Activated naive CD8-positive, alpha-beta T cell (primary cell): ENCODE data around the gene GLTPD2.

Experiments used
- H3K27ac Mint-ChIP-seq: one replicate; pipeline ENCODE4 v1.8.0; 2021; ENCODE audit warnings: mixed read lengths
- H3K27me3 Mint-ChIP-seq: one replicate; pipeline ENCODE4 v1.8.0; 2021; ENCODE audit warnings: mixed read lengths
- H3K36me3 Mint-ChIP-seq: one replicate; pipeline ENCODE4 v1.8.0; 2021; ENCODE audit warnings: mixed read lengths
- H3K4me1 Mint-ChIP-seq: one replicate; pipeline ENCODE4 v1.8.0; 2021; ENCODE audit warnings: low read depth, mixed read lengths
- H3K4me3 Mint-ChIP-seq: one replicate; pipeline ENCODE4 v1.8.0; 2021; ENCODE audit warnings: mild to moderate bottlenecking, mixed read lengths
- H3K9me3 Mint-ChIP-seq: one replicate; pipeline ENCODE4 v1.8.0; 2021; ENCODE audit warnings: low read depth, mixed read lengths

GLTPD2 gene

GRCh38 chr17:4786516-4786915 is 2.2 kb upstream of the GLTPD2 start:
- Mint-ChIP-seq H3K36me3 (no peaks in the 10 kb centered on the region), H3K4me1 (peaks cover 28% of the 10 kb centered on the region), H3K27ac (no peak overlapping the region), H3K9me3 (no peaks in the 10 kb centered on the region), H3K4me3 (no peak overlapping the region), H3K27me3 (peaks cover 25% of the 10 kb centered on the region)

GRCh38 chr17:4788159-4788806 is 481 bp upstream of the GLTPD2 start:
- H3K4me3 Mint-ChIP-seq, result peak overlapping the region; percentile 45
- no peaks in the 10 kb centered on the region for H3K9me3 Mint-ChIP-seq
- H3K27ac Mint-ChIP-seq, result no peak overlapping the region
- H3K36me3 Mint-ChIP-seq, result no peaks in the 10 kb centered on the region
- peaks cover 18% of the 10 kb centered on the region for H3K27me3 Mint-ChIP-seq
- H3K4me1 Mint-ChIP-seq, result peaks cover 28% of the 10 kb centered on the region

GRCh38 chr17:4789701-4789950 is 862 bp downstream of the GLTPD2 start:
- H3K4me1 Mint-ChIP-seq, result peaks cover 28% of the 10 kb centered on the region
- H3K4me3 Mint-ChIP-seq, result peak overlapping the region; percentile 71
- H3K27me3 Mint-ChIP-seq, result peaks cover 13% of the 10 kb centered on the region
- no peaks in the 10 kb centered on the region for H3K9me3 Mint-ChIP-seq
- H3K27ac Mint-ChIP-seq, result peak overlapping the region; percentile 22
- H3K36me3 Mint-ChIP-seq, result no peaks in the 10 kb centered on the region

GRCh38 chr17:4789951-4790704 is 1.4 kb downstream of the GLTPD2 start:
- Mint-ChIP-seq H3K9me3 (no peaks in the 10 kb centered on the region), H3K27ac (peak overlapping the region; percentile 92), H3K36me3 (no peaks in the 10 kb centered on the region), H3K4me1 (peaks cover 28% of the 10 kb centered on the region), H3K4me3 (peak overlapping the region; percentile 92), H3K27me3 (peaks cover 12% of the 10 kb centered on the region)

GRCh38 chr17:4790705-4791088 is 1.9 kb downstream of the GLTPD2 start:
- Mint-ChIP-seq H3K36me3 (no peaks in the 10 kb centered on the region), H3K27me3 (peaks cover 10% of the 10 kb centered on the region), H3K9me3 (no peaks in the 10 kb centered on the region), H3K4me3 (peak overlapping the region; percentile 92), H3K27ac (peak overlapping the region; percentile 92), H3K4me1 (peaks cover 25% of the 10 kb centered on the region)

GRCh38 chr17:4795168-4795567 is 6.4 kb downstream of the GLTPD2 start:
- Mint-ChIP-seq H3K4me1 (peaks cover 19% of the 10 kb centered on the region), H3K27ac (peak overlapping the region; percentile 100), H3K27me3 (no peaks in the 10 kb centered on the region), H3K36me3 (peaks cover 2% of the 10 kb centered on the region), H3K4me3 (peak overlapping the region; percentile 27), H3K9me3 (no peaks in the 10 kb centered on the region)

GRCh38 chr17:4796552-4796920 is 7.8 kb downstream of the GLTPD2 start:
- Mint-ChIP-seq H3K27me3 (no peaks in the 10 kb centered on the region), H3K4me3 (peak overlapping the region; percentile 100), H3K27ac (peak overlapping the region; percentile 100), H3K36me3 (peaks cover 2% of the 10 kb centered on the region), H3K4me1 (peaks cover 12% of the 10 kb centered on the region), H3K9me3 (no peaks in the 10 kb centered on the region)

GRCh38 chr17:4800462-4801196 is 11.9 kb downstream of the GLTPD2 start:
- Mint-ChIP-seq H3K36me3 (peaks cover 2% of the 10 kb centered on the region), H3K27me3 (no peaks in the 10 kb centered on the region), H3K27ac (no peak overlapping the region), H3K9me3 (no peaks in the 10 kb centered on the region), H3K4me1 (peaks cover 11% of the 10 kb centered on the region), H3K4me3 (no peak overlapping the region)

- Mint-ChIP-seq H3K4me1 (peaks cover 8% of the 10 kb centered on the region), H3K4me3 (no peak within 1 kb of the TSS), H3K27me3 (no peaks in the 10 kb centered on the region), H3K27ac (no peak within 1 kb of the TSS), H3K9me3 (no peaks in the 10 kb centered on the region), H3K36me3 (no peaks in the 10 kb centered on the region)
Measured at GRCh38 chr17:4802228-4802627, 13.5 kb downstream of the GLTPD2 start, which contains the start of gene C17orf114. Gene C17orf114, minus strand, starts transcription at chr17:4802328.

- Mint-ChIP-seq H3K4me3 (peak overlapping the region; percentile 83), H3K36me3 (no peaks in the 10 kb centered on the region), H3K4me1 (peaks cover 14% of the 10 kb centered on the region), H3K27ac (peak overlapping the region; percentile 46), H3K27me3 (no peaks in the 10 kb centered on the region), H3K9me3 (no peaks in the 10 kb centered on the region)
Measured at GRCh38 chr17:4806456-4806776, 17.7 kb downstream of the GLTPD2 start.

- peaks cover 14% of the 10 kb centered on the region for H3K4me1 Mint-ChIP-seq
- H3K36me3 Mint-ChIP-seq, result no peaks in the 10 kb centered on the region
- H3K27me3 Mint-ChIP-seq, result no peaks in the 10 kb centered on the region
- H3K27ac Mint-ChIP-seq, result peak within 1 kb of the TSS; percentile 46
- H3K9me3 Mint-ChIP-seq, result no peaks in the 10 kb centered on the region
- H3K4me3 Mint-ChIP-seq, result peak within 1 kb of the TSS; percentile 83
Measured at GRCh38 chr17:4806777-4807604, 18.2 kb downstream of the GLTPD2 start, which contains the start of gene PLD2. Gene PLD2, plus strand, starts transcription at chr17:4807152. Its CDS starts 621 bp downstream, at chr17:4807773.

GRCh38 chr17:4807605-4808377 is 19.0 kb downstream of the GLTPD2 start:
- H3K4me1 Mint-ChIP-seq, result peaks cover 14% of the 10 kb centered on the region

GRCh38 chr17:4808378-4808767 is 19.6 kb downstream of the GLTPD2 start:
- Mint-ChIP-seq H3K4me3 (peak overlapping the region; percentile 77), H3K27ac (no peak overlapping the region), H3K27me3 (no peaks in the 10 kb centered on the region), H3K9me3 (no peaks in the 10 kb centered on the region), H3K4me1 (peaks cover 14% of the 10 kb centered on the region), H3K36me3 (peaks cover 2% of the 10 kb centered on the region)

More at GRCh38 chr17:4807605-4808377, 19.0 kb downstream of the GLTPD2 start:
- Mint-ChIP-seq H3K27ac (no peak overlapping the region), H3K27me3 (no peaks in the 10 kb centered on the region), H3K9me3 (no peaks in the 10 kb centered on the region), H3K4me3 (peak overlapping the region; percentile 77), H3K36me3 (peaks cover 2% of the 10 kb centered on the region)

GRCh38 chr17:4810696-4811290 is 22.0 kb downstream of the GLTPD2 start:
- Mint-ChIP-seq H3K27ac (no peak overlapping the region), H3K27me3 (no peaks in the 10 kb centered on the region), H3K4me3 (no peak overlapping the region), H3K36me3 (peaks cover 2% of the 10 kb centered on the region), H3K4me1 (peaks cover 14% of the 10 kb centered on the region), H3K9me3 (no peaks in the 10 kb centered on the region)
